Right lobe of liver (tissue), 6 donors: Measurements from ENCODE around the gene LONP1. TPM values are rescaled to one million over a fixed set of nuclear protein-coding genes. Genes with fewer than 3 reads are reported as not detected.

Experiments used
- ATAC-seq, 4 donors: fragments of 200-7000 bp; cut with Tn5 transposase; one replicate each; pipeline ENCODE4 v1.9.1; 2020; ENCODE audit warnings: mild to moderate bottlenecking in 4 of 4, moderate library complexity in 4 of 4
- DNase-seq, 3 donors: peaks; one replicate each; pipeline ENCODE4 v3.0.0-alpha.2; 2020
- H3K27ac ChIP-seq, 3 donors: fragments of 200-600 bp; one replicate each; pipeline ENCODE4 v1.8.0; 2022
- H3K27me3 ChIP-seq, 2 donors: fragments of 200-600 bp; one replicate each; pipeline ENCODE4 v1.8.0; 2022
- H3K36me3 ChIP-seq, 4 donors: fragments of 200-600 bp; sonication (generic) in 1 of 4; one replicate each; pipeline versions ENCODE4 v1.5.1 to v1.8.0; 2017 to 2022; ENCODE audit warnings: control low read depth in 1 of 4
- H3K4me1 ChIP-seq, 4 donors: fragments of 200-600 bp; sonication (generic) in 1 of 4; one replicate each; pipeline versions ENCODE4 v1.5.1 to v1.8.0; 2017 to 2022; ENCODE audit warnings: control low read depth in 1 of 4
- H3K4me3 ChIP-seq, 3 donors: fragments of 200-600 bp; one replicate each; pipeline ENCODE4 v1.8.0; 2022
- H3K9me3 ChIP-seq, 4 donors: fragments of 200-600 bp; sonication (generic) in 1 of 4; one replicate each; pipeline versions ENCODE4 v1.5.1 to v1.8.0; 2017 to 2022; ENCODE audit warnings: control low read depth in 1 of 4
- CTCF ChIP-seq, 4 donors: fragments of 200-600 bp in 3 of 4; fragments of 450-650 bp in 1 of 4; IDR thresholded peaks; one replicate each; pipeline versions ENCODE4 v1.5.1 to v1.8.0; 2016 to 2022; ENCODE audit warnings: antibody characterized with exemption in 4 of 4, mild to moderate bottlenecking in 2 of 4
- POLR2A ChIP-seq: fragments of 450-650 bp; IDR thresholded peaks from one replicate; pipeline ENCODE4 v1.6.1; 2017; ENCODE audit warnings: antibody characterized with exemption, mild to moderate bottlenecking
- WGBS: methylation state at CpG from one replicate; pipeline ENCODE4 v1.1.6; 2018; ENCODE audit warnings: low coverage, low lambda C conversion rate; ENCODE audit not compliant: insufficient coverage; ENCODE audit errors: missing lambda C conversion rate; 5-methylcytosine and 5-hydroxymethylcytosine counted together
- intact Hi-C, 2 donors: fragments of 100-400 bp; cut with DNase I; formaldehyde crosslinking; loops; one replicate each; pipeline versions ENCODE4 v1.11.2 to v1.14.1; 2022
- total RNA-seq, 6 experiments: library from RNA; depleted of rRNA in 2 of 6; stranded (reverse); fragments of >200 nt in 2 of 6; fragmentation: NEBNext Ultra II Directional in 3 of 6; extraction: Animal tissue kit (Norgen Biotek cat#: 25700) in 3 of 6; gene quantifications; one replicate each; pipeline versions ENCODE4 v1.1.0 to v1.2.4, GENCODE V29; 2016 to 2023
- donor health status: DM: no; HTN: yes; CAD: no.
- donor health status: DM: no; HTN: no; CAD: no.
- donor health status: DM: no; HTN: no; CAD: no.
- donor health status: DM: no; HTN: yes; CAD: no.
- donor health status: DM: no; HTN: yes; CAD: no.

Gene LONP1
- total RNA-seq, 6 experiments from 2014 or later, result 54.5 to 123 (median 66.8) TPM

GRCh38 chr19:5648464-5648863 lies 71.5 kb downstream of the LONP1 start:
- peak overlapping the region in 1 of 3 donors; percentile 52 for H3K27ac ChIP-seq
- H3K36me3 ChIP-seq, result peaks cover 11 to 83% (median 35%) of the 10 kb centered on the region in 4 donors
- WGBS, result 39% methylated on average over 4 of the region's 11 CpGs
- no peak overlapping the region for H3K4me3 ChIP-seq
- H3K27me3 ChIP-seq, result no peaks in the 10 kb centered on the region
- TF ChIP-seq POLR2A, result no peak
- no peak for TF ChIP-seq CTCF (IDR thresholded peaks at IDR 0.05)
- DNase-seq (no peak), ATAC-seq (peak; percentile 46 to 80 (median 70))
- intact Hi-C loops, result no loop called here
- H3K9me3 ChIP-seq, result no peaks in the 10 kb centered on the region
- peaks cover 0 to 19% (median 6%) of the 10 kb centered on the region in 4 donors for H3K4me1 ChIP-seq

- no peaks in the 10 kb centered on the region for H3K27me3 ChIP-seq
- WGBS, result 100% methylated on average over 2 of the region's 4 CpGs
- no peak overlapping the region for H3K4me3 ChIP-seq
- no peak overlapping the region for H3K27ac ChIP-seq
- ATAC-seq, result no peak
- no peaks in the 10 kb centered on the region for H3K9me3 ChIP-seq
- TF ChIP-seq CTCF (IDR thresholded peaks at IDR 0.05) (no peak), POLR2A (no peak)
- no peak for DNase-seq
- H3K36me3 ChIP-seq, result peaks cover 11 to 73% (median 28%) of the 10 kb centered on the region in 4 donors
- intact Hi-C loops, result no loop called here
- H3K4me1 ChIP-seq, result peaks cover 0 to 35% (median 12%) of the 10 kb centered on the region in 4 donors
These were observed 73.2 kb downstream of the LONP1 start for GRCh38 chr19:5646703-5647102.

GRCh38 chr19:5645409-5645808 lies 74.5 kb downstream of the LONP1 start:
- no peaks in the 10 kb centered on the region for H3K9me3 ChIP-seq
- H3K36me3 ChIP-seq, result peaks cover 8 to 60% (median 21%) of the 10 kb centered on the region in 4 donors
- 88% methylated on average over 5 of the region's 5 CpGs for WGBS
- ATAC-seq (no peak), DNase-seq (no peak)
- no peak for TF ChIP-seq POLR2A
- no peak for TF ChIP-seq CTCF (IDR thresholded peaks at IDR 0.05)
- no peaks in the 10 kb centered on the region for H3K27me3 ChIP-seq
- H3K4me1 ChIP-seq, result peaks cover 0 to 46% (median 16%) of the 10 kb centered on the region in 4 donors
- intact Hi-C loops, result no loop called here
- no peak overlapping the region for H3K4me3 ChIP-seq
- no peak overlapping the region for H3K27ac ChIP-seq

- H3K27me3 ChIP-seq, result no peaks in the 10 kb centered on the region
- no peak overlapping the region for H3K27ac ChIP-seq
- no peak for DNase-seq
- H3K4me1 ChIP-seq, result peaks cover 0 to 51% (median 16%) of the 10 kb centered on the region in 4 donors
- intact Hi-C loops, result no loop called here
- H3K36me3 ChIP-seq, result peaks cover 0 to 52% (median 14%) of the 10 kb centered on the region in 4 donors
- no peak for ATAC-seq
- no peaks in the 10 kb centered on the region for H3K9me3 ChIP-seq
- H3K4me3 ChIP-seq, result no peak overlapping the region
- WGBS, result 75% methylated on average over 1 of the region's 2 CpGs
- TF ChIP-seq CTCF (IDR thresholded peaks at IDR 0.05) (no peak), POLR2A (no peak)
These were observed 75.9 kb downstream of the LONP1 start for GRCh38 chr19:5644037-5644436.

- H3K27ac ChIP-seq, result peak overlapping the region in 1 of 3 donors; percentile 57
- no peaks in the 10 kb centered on the region for H3K9me3 ChIP-seq
- no peak for ATAC-seq
- WGBS, result 96% methylated on average over 4 of the region's 4 CpGs
- no peak overlapping the region for H3K4me3 ChIP-seq
- peaks cover 0 to 50% (median 15%) of the 10 kb centered on the region in 4 donors for H3K4me1 ChIP-seq
- DNase-seq, result no peak
- intact Hi-C loops, result no loop called here
- TF ChIP-seq CTCF (IDR thresholded peaks at IDR 0.05), result no peak
- H3K36me3 ChIP-seq, result peaks cover 0 to 49% (median 12%) of the 10 kb centered on the region in 4 donors
- no peaks in the 10 kb centered on the region for H3K27me3 ChIP-seq
These were observed 76.9 kb downstream of the LONP1 start for GRCh38 chr19:5643060-5643459.
